ENCODE results near the gene OTOG.

GRCh38 chr11:17593466-17594245 lies 46.6 kb downstream of the OTOG start:
- no peak for TF ChIP-seq EZH2phosphoT487 (conservative IDR thresholded peaks at IDR 0.05; ENCODE audit: low read length)
- TF ChIP-seq CTCF (IDR thresholded peaks at IDR 0.05; ENCODE audit: insufficient read depth, low read length, poor library complexity, severe bottlenecking): no peak

Data from SU-DHL-6 (cell line).